ENCODE measurements around the gene MCOLN1.

GRCh38 chr19:7579182-7579581 lies 56.8 kb downstream of the MCOLN1 start:
- TF ChIP-seq CTCF (IDR thresholded peaks at IDR 0.05) (no peak), EZH2 (IDR thresholded peaks at IDR 0.05) (no peak), EZH2phosphoT487 (IDR thresholded peaks at IDR 0.05) (no peak)
